Mesendoderm (in vitro differentiated cells): Measurements from ENCODE around the gene MINDY1.

Source experiments
- DNase-seq: peaks from one replicate; pipeline ENCODE4 v3.0.0; 2013
- H2AK5ac ChIP-seq: 2 replicates; pipeline ENCODE4 v1.6.1; 2013; ENCODE audit warnings: low read length, inconsistent platforms
- H2BK120ac ChIP-seq: 2 replicates; pipeline ENCODE4 v1.6.1; 2013; ENCODE audit warnings: low read depth, mild to moderate bottlenecking, low read length, moderate library complexity, mixed read lengths
- H2BK15ac ChIP-seq: replicated peaks from 2 replicates; pipeline ENCODE4 v1.6.1; 2013; ENCODE audit warnings: low read depth, mild to moderate bottlenecking, moderate library complexity
- H2BK5ac ChIP-seq: 2 replicates; pipeline ENCODE4 v1.6.1; 2013; ENCODE audit warnings: low read length, inconsistent platforms
- H3K18ac ChIP-seq: 2 replicates; pipeline ENCODE4 v1.6.1; 2013; ENCODE audit warnings: mild to moderate bottlenecking, low read length, mixed read lengths
- H3K23ac ChIP-seq: one replicate; pipeline ENCODE4 v1.6.1; 2013; ENCODE audit warnings: low read length
- H3K27ac ChIP-seq: 2 replicates; pipeline ENCODE4 v1.5.1; 2013; ENCODE audit warnings: low read depth, mild to moderate bottlenecking, inconsistent platforms, low read length, moderate library complexity
- H3K27me3 ChIP-seq: 2 replicates; pipeline ENCODE4 v1.6.1; 2013; ENCODE audit warnings: low read length, control low read depth, mild to moderate bottlenecking, inconsistent platforms; ENCODE audit not compliant: insufficient read depth, poor library complexity
- H3K36me3 ChIP-seq: 2 replicates; pipeline ENCODE4 v1.6.1; 2013; ENCODE audit warnings: low read length, inconsistent platforms; ENCODE audit not compliant: control insufficient read depth, insufficient read depth
- H3K4ac ChIP-seq: one replicate; pipeline ENCODE4 v1.6.1; 2013; ENCODE audit warnings: low read depth, mild to moderate bottlenecking, low read length, moderate library complexity
- H3K4me1 ChIP-seq: 2 replicates; pipeline ENCODE4 v1.6.1; 2013; ENCODE audit warnings: low read depth, low read length, inconsistent platforms; ENCODE audit not compliant: control insufficient read depth
- H3K4me2 ChIP-seq: 2 replicates; pipeline ENCODE4 v1.6.1; 2013; ENCODE audit warnings: low read length
- H3K4me3 ChIP-seq: 2 replicates; pipeline ENCODE4 v1.5.1; 2013; ENCODE audit warnings: mild to moderate bottlenecking, low read length
- H3K56ac ChIP-seq: one replicate; pipeline ENCODE4 v1.6.1; 2013; ENCODE audit warnings: low read length
- H3K79me1 ChIP-seq: 2 replicates; pipeline ENCODE4 v1.6.1; 2013; ENCODE audit warnings: low read length, inconsistent platforms
- H3K79me2 ChIP-seq: 2 replicates; pipeline ENCODE4 v1.6.1; 2013; ENCODE audit warnings: mild to moderate bottlenecking, low read length; ENCODE audit not compliant: control insufficient read depth, insufficient read depth
- H3K9ac ChIP-seq: 2 replicates; pipeline ENCODE4 v1.6.1; 2013; ENCODE audit warnings: low read length, inconsistent platforms
- H4K5ac ChIP-seq: one replicate; pipeline ENCODE4 v1.6.1; 2013; ENCODE audit warnings: low read length
- H4K8ac ChIP-seq: one replicate; pipeline ENCODE4 v1.6.1; 2013; ENCODE audit warnings: low read depth, mild to moderate bottlenecking, control low read depth, low read length, moderate library complexity
- WGBS: extraction: QIAGEN DNeasy Blood & Tissue Kit; methylation state at CpG from one replicate; pipeline ENCODE4 v1.1.7; 2013; ENCODE audit warnings: low lambda C conversion rate, missing lambda C conversion rate; ENCODE audit not compliant: insufficient coverage; ENCODE audit errors: extremely low coverage; 5-methylcytosine and 5-hydroxymethylcytosine counted together

Gene MINDY1

DNA sequence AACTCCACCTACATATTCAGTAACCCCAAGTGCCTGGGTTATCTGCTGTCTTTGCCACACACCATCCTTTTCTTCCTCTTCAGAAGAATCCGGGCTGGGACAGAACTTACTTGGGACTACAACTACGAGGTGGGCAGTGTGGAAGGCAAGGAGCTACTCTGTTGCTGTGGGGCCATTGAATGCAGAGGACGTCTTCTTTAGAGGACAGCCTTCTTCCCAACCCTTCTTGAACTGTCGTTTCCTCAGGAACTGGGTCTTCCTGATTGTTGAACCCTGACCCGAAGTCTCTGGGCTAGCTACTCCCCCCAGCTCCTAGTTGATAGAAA is 42.6 kb downstream of the MINDY1 start:
- no peak overlapping the region for H3K4me3 ChIP-seq
- DNase-seq, result no peak
- H3K9ac ChIP-seq, result no peak overlapping the region
- no peaks in the 10 kb centered on the region for H3K4me1 ChIP-seq
- H3K27me3 ChIP-seq, result no peaks in the 10 kb centered on the region
- H2BK120ac ChIP-seq, result no peak overlapping the region
- H3K79me1 ChIP-seq, result peaks cover 14% of the 10 kb centered on the region
- H3K18ac ChIP-seq, result no peak overlapping the region
- H3K4ac ChIP-seq, result no peak overlapping the region
- H4K5ac ChIP-seq, result no peak overlapping the region
- no peak overlapping the region for H2BK5ac ChIP-seq
- H3K79me2 ChIP-seq, result peaks cover 8% of the 10 kb centered on the region
- H3K36me3 ChIP-seq, result peaks cover 52% of the 10 kb centered on the region
- H4K8ac ChIP-seq, result no peak overlapping the region
- no peak overlapping the region for H2BK15ac ChIP-seq
- H3K4me2 ChIP-seq, result no peak overlapping the region
- H3K27ac ChIP-seq, result no peak overlapping the region
- no peak overlapping the region for H3K23ac ChIP-seq
- no peak overlapping the region for H3K56ac ChIP-seq
- H2AK5ac ChIP-seq, result no peak overlapping the region
- WGBS, result no CpG with 5 or more reads among the region's 5 CpGs

DNA sequence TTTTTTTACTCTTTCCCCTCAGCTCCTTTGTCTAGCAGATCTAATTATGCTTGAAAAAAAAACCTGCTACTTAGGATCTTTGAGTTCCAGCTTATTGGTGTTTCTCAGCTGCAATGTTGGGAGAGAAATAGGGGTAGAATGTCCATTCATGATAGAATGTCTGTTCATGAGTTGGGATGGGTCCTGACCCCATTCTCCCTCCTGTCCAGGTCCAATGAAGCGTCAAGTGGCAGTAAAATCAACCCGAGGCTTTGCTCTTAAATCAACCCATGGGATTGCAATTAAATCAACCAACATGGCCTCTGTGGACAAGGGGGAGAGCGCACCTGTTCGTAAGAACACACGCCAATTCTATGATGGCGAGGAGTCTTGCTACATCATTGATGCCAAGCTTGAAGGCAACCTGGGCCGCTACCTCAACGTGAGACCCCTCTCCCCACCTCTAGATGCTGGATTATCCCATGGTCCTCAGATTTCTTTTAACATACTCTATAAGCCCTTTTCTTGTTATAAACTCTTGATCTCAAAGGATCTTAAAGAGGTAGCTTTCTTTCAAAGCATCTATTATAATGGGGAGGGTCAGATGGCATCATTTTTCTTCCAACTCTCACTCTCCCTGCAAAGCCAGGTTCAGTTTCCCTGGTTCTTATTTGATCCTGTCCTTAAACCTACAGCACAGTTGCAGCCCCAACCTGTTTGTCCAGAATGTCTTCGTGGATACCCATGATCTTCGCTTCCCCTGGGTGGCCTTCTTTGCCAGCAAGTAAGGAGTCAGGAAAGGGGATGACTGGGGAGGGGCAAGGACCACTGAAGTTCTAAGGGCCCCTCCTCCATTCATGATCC is 43.2 kb downstream of the MINDY1 start:
- Histone ChIP-seq H2BK5ac (no peak overlapping the region), H3K4me1 (no peaks in the 10 kb centered on the region)
- DNase-seq, result no peak

DNA sequence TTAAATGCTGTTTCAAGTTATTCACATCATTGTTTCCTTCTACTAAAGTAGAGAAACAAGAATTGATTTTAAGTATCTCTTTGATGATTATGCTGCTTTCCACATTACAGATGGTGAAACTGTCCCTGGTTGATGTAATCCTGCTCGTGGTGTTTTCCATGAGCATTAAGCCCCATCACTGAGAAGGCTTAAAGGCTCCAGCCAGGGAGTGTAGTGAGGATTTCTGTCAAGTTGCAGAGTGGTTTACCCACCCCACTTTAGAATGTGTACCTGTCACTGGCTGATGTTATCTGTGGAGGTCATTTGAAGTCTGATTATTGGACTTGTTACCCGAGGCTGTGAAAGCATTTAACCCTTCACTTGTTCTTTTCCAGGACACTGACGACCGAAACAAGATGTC is 44.9 kb downstream of the MINDY1 start:
- Histone ChIP-seq H3K4me1 (no peaks in the 10 kb centered on the region), H3K56ac (no peak overlapping the region), H3K27ac (no peak overlapping the region), H4K5ac (no peak overlapping the region), H3K23ac (no peak overlapping the region), H2BK15ac (no peak overlapping the region), H4K8ac (no peak overlapping the region), H3K18ac (no peak overlapping the region), H3K36me3 (peaks cover 38% of the 10 kb centered on the region), H3K4ac (no peak overlapping the region), H3K27me3 (no peaks in the 10 kb centered on the region), H3K79me1 (no peaks in the 10 kb centered on the region), H2BK5ac (no peak overlapping the region), H3K9ac (no peak overlapping the region), H2AK5ac (no peak overlapping the region), H3K4me3 (no peak overlapping the region), H3K79me2 (no peaks in the 10 kb centered on the region), H3K4me2 (no peak overlapping the region), H2BK120ac (no peak overlapping the region)
- WGBS, result no CpG with 5 or more reads among the region's 4 CpGs
- DNase-seq, result no peak

More for the DNA sequence above, 43.2 kb downstream of the MINDY1 start:
- no peak overlapping the region for H3K4ac ChIP-seq
- no peak overlapping the region for H3K56ac ChIP-seq
- H3K36me3 ChIP-seq, result peaks cover 49% of the 10 kb centered on the region
- H3K18ac ChIP-seq, result no peak overlapping the region
- no CpG with 5 or more reads among the region's 10 CpGs for whole genome bisulfite sequencing
- no peak overlapping the region for H2BK15ac ChIP-seq
- H3K4me2 ChIP-seq, result no peak overlapping the region
- H4K8ac ChIP-seq, result no peak overlapping the region
- peaks cover 9% of the 10 kb centered on the region for H3K79me1 ChIP-seq
- no peak overlapping the region for H4K5ac ChIP-seq
- no peak overlapping the region for H3K4me3 ChIP-seq
- no peak overlapping the region for H3K9ac ChIP-seq
- H3K27me3 ChIP-seq, result no peaks in the 10 kb centered on the region
- no peak overlapping the region for H2BK120ac ChIP-seq
- H2AK5ac ChIP-seq, result no peak overlapping the region
- no peak overlapping the region for H3K27ac ChIP-seq
- no peak overlapping the region for H3K23ac ChIP-seq
- peaks cover 2% of the 10 kb centered on the region for H3K79me2 ChIP-seq

DNA sequence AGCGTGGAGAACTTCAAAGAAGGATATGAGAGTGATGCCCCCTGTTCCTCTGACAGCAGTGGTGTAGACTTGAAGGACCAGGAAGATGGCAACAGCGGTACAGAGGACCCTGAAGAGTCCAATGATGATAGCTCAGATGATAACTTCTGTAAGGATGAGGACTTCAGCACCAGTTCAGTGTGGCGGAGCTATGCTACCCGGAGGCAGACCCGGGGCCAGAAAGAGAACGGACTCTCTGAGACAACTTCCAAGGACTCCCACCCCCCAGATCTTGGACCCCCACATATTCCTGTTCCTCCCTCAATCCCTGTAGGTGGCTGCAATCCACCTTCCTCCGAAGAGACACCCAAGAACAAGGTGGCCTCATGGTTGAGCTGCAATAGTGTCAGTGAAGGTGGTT is 46.1 kb downstream of the MINDY1 start:
- no peak overlapping the region for H3K56ac ChIP-seq
- H3K23ac ChIP-seq, result no peak overlapping the region
- peaks cover 33% of the 10 kb centered on the region for H3K36me3 ChIP-seq
- H3K4ac ChIP-seq, result no peak overlapping the region
- no peaks in the 10 kb centered on the region for H3K4me1 ChIP-seq
- no peak overlapping the region for H3K4me2 ChIP-seq
- no peak overlapping the region for H2BK120ac ChIP-seq
- H2AK5ac ChIP-seq, result no peak overlapping the region
- no CpG with 5 or more reads among the region's 7 CpGs for WGBS
- no peaks in the 10 kb centered on the region for H3K27me3 ChIP-seq
- no peak for DNase-seq
- H4K5ac ChIP-seq, result no peak overlapping the region
- H3K9ac ChIP-seq, result no peak overlapping the region
- H3K18ac ChIP-seq, result no peak overlapping the region
- H3K79me1 ChIP-seq, result no peaks in the 10 kb centered on the region
- H2BK15ac ChIP-seq, result no peak overlapping the region
- H3K4me3 ChIP-seq, result no peak overlapping the region
- no peak overlapping the region for H4K8ac ChIP-seq
- H3K79me2 ChIP-seq, result no peaks in the 10 kb centered on the region
- H3K27ac ChIP-seq, result no peak overlapping the region
- H2BK5ac ChIP-seq, result no peak overlapping the region

DNA sequence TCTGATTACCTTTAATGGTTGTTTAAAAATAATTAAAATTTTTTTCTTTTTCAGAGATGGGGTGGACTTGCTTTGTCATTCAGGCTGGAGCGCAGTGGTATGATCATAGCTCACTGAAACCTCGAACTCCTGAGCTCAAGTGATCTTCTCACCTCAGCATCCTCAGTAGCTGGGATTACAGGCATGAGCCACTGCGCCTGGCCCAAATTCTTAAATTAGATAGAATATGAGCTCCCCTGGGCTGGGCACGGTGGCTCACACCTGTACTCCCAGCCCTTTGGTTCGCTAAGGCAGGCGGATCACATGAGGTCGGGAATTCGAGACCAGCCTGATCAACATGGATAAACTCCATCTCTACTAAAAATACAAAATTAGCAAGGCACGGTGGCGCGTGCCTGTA is 49.0 kb downstream of the MINDY1 start:
- no CpG with 5 or more reads among the region's 11 CpGs for WGBS
- no peak overlapping the region for H2BK5ac ChIP-seq
- H3K56ac ChIP-seq, result no peak overlapping the region
- no peak overlapping the region for H3K4ac ChIP-seq
- no peaks in the 10 kb centered on the region for H3K79me1 ChIP-seq
- no peak overlapping the region for H3K27ac ChIP-seq
- H2AK5ac ChIP-seq, result no peak overlapping the region
- no peak overlapping the region for H3K23ac ChIP-seq
- no peak overlapping the region for H3K18ac ChIP-seq
- H3K4me3 ChIP-seq, result no peak overlapping the region
- H3K79me2 ChIP-seq, result no peaks in the 10 kb centered on the region
- no peak overlapping the region for H3K9ac ChIP-seq
- H3K4me2 ChIP-seq, result no peak overlapping the region
- no peak overlapping the region for H4K8ac ChIP-seq
- peaks cover 18% of the 10 kb centered on the region for H3K36me3 ChIP-seq
- H4K5ac ChIP-seq, result no peak overlapping the region
- H2BK15ac ChIP-seq, result no peak overlapping the region
- DNase-seq, result no peak
- no peaks in the 10 kb centered on the region for H3K4me1 ChIP-seq
- no peak overlapping the region for H2BK120ac ChIP-seq
- H3K27me3 ChIP-seq, result no peaks in the 10 kb centered on the region

DNA sequence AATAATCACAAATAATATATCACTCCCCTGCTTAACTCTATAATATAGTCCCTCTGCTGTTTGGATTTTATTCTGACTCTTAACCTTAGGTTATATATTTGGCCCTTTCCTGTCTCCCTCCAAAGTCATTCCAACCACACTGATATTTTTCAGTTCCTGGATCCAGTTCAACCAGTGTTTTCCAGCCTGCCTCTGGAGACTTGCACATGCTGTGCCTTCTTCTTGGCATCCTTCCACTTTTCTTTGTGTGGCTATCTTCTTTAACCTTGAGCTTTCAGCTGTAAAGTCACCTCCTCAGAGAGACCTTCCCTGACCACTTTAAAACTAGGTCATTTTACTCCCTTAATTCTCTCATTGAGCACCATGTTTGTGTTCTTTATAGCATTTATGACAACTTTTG is 51.4 kb downstream of the MINDY1 start:
- H3K9ac ChIP-seq, result no peak overlapping the region
- no peak overlapping the region for H2AK5ac ChIP-seq
- no peaks in the 10 kb centered on the region for H3K27me3 ChIP-seq
- no peak for DNase-seq
- no peak overlapping the region for H3K4me2 ChIP-seq
- peaks cover 13% of the 10 kb centered on the region for H3K36me3 ChIP-seq
- no peak overlapping the region for H3K4ac ChIP-seq
- no peak overlapping the region for H4K8ac ChIP-seq
- no peak overlapping the region for H3K4me3 ChIP-seq
- no peak overlapping the region for H3K27ac ChIP-seq
- H2BK5ac ChIP-seq, result no peak overlapping the region
- no peak overlapping the region for H4K5ac ChIP-seq
- H2BK15ac ChIP-seq, result no peak overlapping the region
- no peak overlapping the region for H3K23ac ChIP-seq
- no peak overlapping the region for H2BK120ac ChIP-seq
- H3K4me1 ChIP-seq, result no peaks in the 10 kb centered on the region
- H3K79me1 ChIP-seq, result no peaks in the 10 kb centered on the region
- H3K56ac ChIP-seq, result no peak overlapping the region
- no peak overlapping the region for H3K18ac ChIP-seq
- H3K79me2 ChIP-seq, result no peaks in the 10 kb centered on the region
